HCT116 (cell line): Measurements from ENCODE around the gene PLEK2. TPM values are rescaled to one million over a fixed set of nuclear protein-coding genes. Genes with fewer than 3 reads are reported as not detected.

Experiments used
- ATAC-seq: fragments of 200-7000 bp; cut with Tn5 transposase; 2 replicates; pipeline ENCODE4 v1.9.1; 2020; ENCODE audit warnings: mild to moderate bottlenecking, moderate library complexity
- BruUV-seq: library from RNA; stranded (reverse); fragments of 400-500 nt; replicated peaks from 2 replicates; lab custom pipeline; 2021; lab: Mats Ljungman, UMichigan
- CTCF ChIA-PET: fragments of 300-600 bp; sonication (Branson Sonifier 250); formaldehyde crosslinking; loops from one replicate; lab custom pipeline; 2021; ENCODE audit warnings: antibody characterized with exemption; lab: Charles Lee
- POLR2A ChIA-PET: fragments of 300-600, 350-600 bp; sonication (Branson Sonifier 250); formaldehyde crosslinking; loops from one replicate; lab custom pipeline; 2021; ENCODE audit warnings: antibody characterized with exemption; lab: Charles Lee
- RAD21 ChIA-PET, 2 experiments: fragments of 300-600 bp; sonication (Branson Sonifier 250); formaldehyde crosslinking; loops; one replicate each; lab custom pipeline; 2023; ENCODE audit warnings: low total read pairs in 2 of 2; ENCODE audit not compliant: uncharacterized antibody in 2 of 2, unreplicated experiment in 2 of 2, low non-redundant PET in 1 of 2; lab: Charles Lee
- DNase-seq: peaks from one replicate; pipeline ENCODE4 v3.0.0-alpha.2; 2010; ENCODE audit warnings: low read depth, low spot score
- H2AFZ ChIP-seq: fragments of 200-600 bp; shearing (Covaris generic), sonication (generic); 2 replicates; pipeline ENCODE4 v1.6.1; 2017; ENCODE audit warnings: low read depth, mixed run types, mixed read lengths, antibody characterized with exemption, low read length; ENCODE audit not compliant: poor library complexity, severe bottlenecking
- H3K27ac ChIP-seq: 2 replicates; pipeline ENCODE4 v1.5.1; 2012; ENCODE audit warnings: low read depth, low read length
- H3K27me3 ChIP-seq: fragments of 200-600 bp; sonication (generic); 2 replicates; pipeline ENCODE4 v1.6.1; 2016; ENCODE audit warnings: mixed run types, low read length, mixed read lengths; ENCODE audit not compliant: insufficient read depth
- H3K36me3 ChIP-seq, 2 experiments: fragments of 200-500 bp in 1 of 2; fragments of 200-600 bp in 1 of 2; sonication (Bioruptor generic) in 1 of 2; sonication (generic) in 1 of 2; 2 replicates each; pipeline versions ENCODE4 v1.5.1 to v1.6.1; 2014 to 2016; ENCODE audit warnings: low read length in 2 of 2, inconsistent platforms in 1 of 2, mixed read lengths in 1 of 2, mixed run types in 1 of 2; ENCODE audit not compliant: insufficient read depth in 2 of 2, control insufficient read depth in 1 of 2
- H3K4me1 ChIP-seq, 2 experiments: fragments of 200-600 bp in 1 of 2; sonication (generic) in 1 of 2; 2 replicates each; pipeline versions ENCODE4 v1.5.1 to v1.6.1; 2012 to 2017; ENCODE audit warnings: low read length in 2 of 2, inconsistent platforms in 1 of 2, mild to moderate bottlenecking in 1 of 2, mixed read lengths in 1 of 2, mixed run types in 1 of 2, moderate library complexity in 1 of 2; ENCODE audit not compliant: insufficient read depth in 2 of 2, control insufficient read depth in 1 of 2
- H3K4me2 ChIP-seq: fragments of 200-600 bp; sonication (generic); 2 replicates; pipeline ENCODE4 v1.6.1; 2017; ENCODE audit warnings: mixed run types, low read length, mixed read lengths
- H3K4me3 ChIP-seq, 2 experiments: fragments of 200-600 bp in 1 of 2; sonication (generic) in 1 of 2; replicated peaks in 1 of 2; 2 replicates each; pipeline ENCODE4 v1.5.1; 2011 to 2016; ENCODE audit warnings: low read length in 2 of 2, control low read depth in 1 of 2, low read depth in 1 of 2, mild to moderate bottlenecking in 1 of 2, mixed read lengths in 1 of 2, mixed run types in 1 of 2
- H3K79me2 ChIP-seq: fragments of 200-600 bp; sonication (generic); 2 replicates; pipeline ENCODE4 v1.6.1; 2017; ENCODE audit warnings: mild to moderate bottlenecking, mixed run types, low read length, moderate library complexity, mixed read lengths; ENCODE audit not compliant: insufficient read depth
- H3K9ac ChIP-seq: fragments of 200-600 bp; sonication (generic); 2 replicates; pipeline ENCODE4 v1.6.1; 2016; ENCODE audit warnings: low read length, mixed read lengths
- H3K9me2 ChIP-seq: fragments of 200-600 bp; sonication (generic), shearing (Covaris generic); 2 replicates; pipeline ENCODE4 v1.6.1; 2017; ENCODE audit warnings: mixed run types, mild to moderate bottlenecking, moderate library complexity; ENCODE audit not compliant: insufficient read depth
- H3K9me3 ChIP-seq, 2 experiments: fragments of 200-500 bp in 1 of 2; fragments of 200-600 bp in 1 of 2; sonication (Bioruptor generic) in 1 of 2; sonication (generic) in 1 of 2; 2 replicates each; pipeline ENCODE4 v1.6.1; 2014 to 2017; ENCODE audit warnings: low read length in 2 of 2, mixed read lengths in 2 of 2, inconsistent platforms in 1 of 2, low read depth in 1 of 2, mild to moderate bottlenecking in 1 of 2, mixed run types in 1 of 2, moderate library complexity in 1 of 2; ENCODE audit not compliant: control insufficient read depth in 1 of 2, insufficient read depth in 1 of 2
- H4K20me1 ChIP-seq: fragments of 200-600 bp; sonication (generic), shearing (Covaris generic); 2 replicates; pipeline ENCODE4 v1.6.1; 2017; ENCODE audit warnings: mixed run types, mild to moderate bottlenecking, moderate library complexity; ENCODE audit not compliant: insufficient read depth
- ELF1 ChIP-seq: IDR thresholded peaks from 2 replicates; pipeline ENCODE4 v1.6.1; 2012; ENCODE audit warnings: low read depth, borderline replicate concordance
- REST ChIP-seq: IDR thresholded peaks from 2 replicates; pipeline ENCODE4 v1.6.1; 2012; ENCODE audit warnings: low read depth
- intact Hi-C: fragments of 100-400 bp; cut with micrococcal nuclease; formaldehyde crosslinking; loops from 2 replicates; pipeline ENCODE4 v1.10.0; 2022
- total RNA-seq: library from RNA; stranded (reverse); gene quantifications from one replicate; pipeline ENCODE4 v1.2.1, GENCODE V29; 2021; ENCODE audit not compliant: unreplicated experiment
- TF ChIP-seq, protein P1 (sequence below): IDR thresholded peaks from 2 replicates; pipeline ENCODE4 v1.6.1; 2011; ENCODE audit warnings: mild to moderate bottlenecking, low read length, moderate library complexity; ENCODE audit not compliant: insufficient replicate concordance; ENCODE audit errors: extremely low read depth

The PLEK2 gene
- total RNA-seq, 1 experiment from 2014 or later: 67.6 TPM

- TF ChIP-seq REST (no peak), ELF1 (no peak)
- TF ChIP-seq, protein P1, sequence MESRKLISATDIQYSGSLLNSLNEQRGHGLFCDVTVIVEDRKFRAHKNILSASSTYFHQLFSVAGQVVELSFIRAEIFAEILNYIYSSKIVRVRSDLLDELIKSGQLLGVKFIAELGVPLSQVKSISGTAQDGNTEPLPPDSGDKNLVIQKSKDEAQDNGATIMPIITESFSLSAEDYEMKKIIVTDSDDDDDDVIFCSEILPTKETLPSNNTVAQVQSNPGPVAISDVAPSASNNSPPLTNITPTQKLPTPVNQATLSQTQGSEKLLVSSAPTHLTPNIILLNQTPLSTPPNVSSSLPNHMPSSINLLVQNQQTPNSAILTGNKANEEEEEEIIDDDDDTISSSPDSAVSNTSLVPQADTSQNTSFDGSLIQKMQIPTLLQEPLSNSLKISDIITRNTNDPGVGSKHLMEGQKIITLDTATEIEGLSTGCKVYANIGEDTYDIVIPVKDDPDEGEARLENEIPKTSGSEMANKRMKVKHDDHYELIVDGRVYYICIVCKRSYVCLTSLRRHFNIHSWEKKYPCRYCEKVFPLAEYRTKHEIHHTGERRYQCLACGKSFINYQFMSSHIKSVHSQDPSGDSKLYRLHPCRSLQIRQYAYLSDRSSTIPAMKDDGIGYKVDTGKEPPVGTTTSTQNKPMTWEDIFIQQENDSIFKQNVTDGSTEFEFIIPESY: no peak
- Histone ChIP-seq H3K4me2 (no peak overlapping the region), H3K79me2 (peaks cover 33% of the 10 kb centered on the region), H3K4me3 (no peak overlapping the region), H3K27ac (no peak overlapping the region), H3K27me3 (no peaks in the 10 kb centered on the region), H3K9me2 (no peaks in the 10 kb centered on the region), H3K9me3 (no peaks in the 10 kb centered on the region), H3K36me3 (peaks cover 13 to 40% of the 10 kb centered on the region in 2 experiments), H2AFZ (no peak overlapping the region), H4K20me1 (no peaks in the 10 kb centered on the region), H3K9ac (no peak overlapping the region), H3K4me1 (peaks cover 0 to 8% of the 10 kb centered on the region in 2 experiments; a peak in 2 of 4 replicates)
- RAD21 ChIA-PET: no interaction called here
- DNase-seq (no peak), ATAC-seq (no peak)
- POLR2A ChIA-PET: no interaction called here
- intact Hi-C loops: no loop called here
- CTCF ChIA-PET: no interaction called here
- BruUV-seq: no TSS peak
These were observed 14.4 kb downstream of the PLEK2 start for GRCh38 chr14:67397536-67397935.
